ENCODE measurements around the gene EML6.
"Not testable (repeated sequence)": the region's sequence is repeated elsewhere in the genome, so short reads cannot be mapped to it uniquely, and the experiment has no call there.

The EML6 gene

DNA sequence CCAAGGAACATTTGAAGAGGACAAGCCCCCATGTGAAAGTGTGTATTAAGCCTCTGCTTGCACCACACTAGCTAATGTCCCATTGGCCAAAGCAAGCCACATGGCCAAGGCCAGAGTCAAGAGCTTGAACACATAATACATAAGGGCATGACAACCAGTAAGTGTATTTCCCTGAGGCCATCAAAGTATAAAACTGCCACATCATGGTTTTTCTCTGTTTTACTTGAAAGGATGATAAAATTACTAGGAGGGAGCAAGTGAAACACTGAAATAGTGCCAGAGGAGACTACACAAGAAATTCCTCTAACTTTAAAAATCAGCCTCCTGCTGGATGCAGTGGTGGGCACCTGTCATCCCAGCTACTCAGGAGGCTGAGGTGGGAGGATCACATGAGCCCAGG is 30.9 kb upstream of the EML6 start:
- CTCF ChIA-PET: interaction anchor here (0.9 to 5.4 kb wide), 7 partner anchors 12 to 586 kb away, joined by 3 to 47 read pairs (median 3); no protein-coding TSS in a partner anchor
- Histone ChIP-seq H3K4me1 (ENCODE audit: control extremely low read depth in 1 of 4, control insufficient read depth in 4 of 4, insufficient read depth in 4 of 4, low read length in 3 of 4) (peaks cover 0 to 9% (median 4%) of the 10 kb centered on the region in 4 experiments), H3K27me3 (replicated peaks in 2 of 5; ENCODE audit: control insufficient read depth in 4 of 5, insufficient read depth in 5 of 5, low read length in 4 of 5) (no peaks in the 10 kb centered on the region), H3K4me3 (ENCODE audit: control insufficient read depth in 1 of 7, extremely low read depth in 1 of 7, insufficient read depth in 4 of 7, low read depth in 2 of 7, low read length in 6 of 7) (no peak overlapping the region), H3K9me3 (ENCODE audit: control extremely low read depth in 1 of 5, control insufficient read depth in 4 of 5, insufficient read depth in 2 of 5, low read depth in 1 of 5, low read length in 4 of 5) (no peaks in the 10 kb centered on the region), H3K36me3 (ENCODE audit: control insufficient read depth in 4 of 4, insufficient read depth in 4 of 4, low read length in 3 of 4) (no peaks in the 10 kb centered on the region), H3K27ac (ENCODE audit: insufficient read depth in 1 of 2, low read depth in 1 of 2, low read length in 2 of 2, poor library complexity in 1 of 2, severe bottlenecking in 2 of 2) (no peak overlapping the region)
- POLR2A ChIA-PET: no interaction called here
- no peak for DNase-seq

DNA sequence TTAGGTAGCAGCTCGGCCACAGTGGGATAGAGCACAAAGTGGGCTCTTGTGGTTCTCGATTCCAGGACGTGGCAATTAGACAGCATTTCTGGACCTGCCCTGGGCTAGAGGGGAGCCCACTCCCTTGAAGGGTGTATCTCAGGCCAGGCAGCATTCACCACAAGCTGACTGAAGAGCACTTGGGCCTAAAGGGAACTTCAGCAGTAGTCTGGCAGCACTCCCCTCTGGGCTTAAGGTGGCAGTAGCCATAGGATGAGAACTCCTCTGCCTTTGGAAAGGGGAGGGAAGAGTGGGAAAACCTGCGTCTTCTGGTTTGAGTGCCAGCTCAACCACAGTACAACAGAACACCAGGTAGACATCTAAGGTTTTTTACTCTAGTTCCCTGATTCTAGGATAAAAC is 28.1 kb upstream of the EML6 start:
- H3K9me3 ChIP-seq (ENCODE audit: control extremely low read depth in 1 of 5, control insufficient read depth in 4 of 5, insufficient read depth in 2 of 5, low read depth in 1 of 5, low read length in 4 of 5): no peaks in the 10 kb centered on the region
- DNase-seq: no peak
- H3K4me3 ChIP-seq (ENCODE audit: control insufficient read depth in 1 of 7, extremely low read depth in 1 of 7, insufficient read depth in 4 of 7, low read depth in 2 of 7, low read length in 6 of 7): no peak overlapping the region
- H3K36me3 ChIP-seq (ENCODE audit: control insufficient read depth in 4 of 4, insufficient read depth in 4 of 4, low read length in 3 of 4): no peaks in the 10 kb centered on the region
- POLR2A ChIA-PET: interaction anchor here (0.6 kb wide), 1 partner anchor 18 kb away, joined by 3 read pairs; no protein-coding TSS in a partner anchor
- CTCF ChIA-PET: interaction anchor here (0.8 to 5.4 kb wide), 2 partner anchors 9 to 29 kb away, joined by 3 to 47 read pairs; no protein-coding TSS in a partner anchor
- H3K4me1 ChIP-seq (ENCODE audit: control extremely low read depth in 1 of 4, control insufficient read depth in 4 of 4, insufficient read depth in 4 of 4, low read length in 3 of 4): peaks cover 0 to 5% (median 0%) of the 10 kb centered on the region in 4 experiments
- no peak overlapping the region for H3K27ac ChIP-seq (ENCODE audit: insufficient read depth in 1 of 2, low read depth in 1 of 2, low read length in 2 of 2, poor library complexity in 1 of 2, severe bottlenecking in 2 of 2)
- H3K27me3 ChIP-seq (replicated peaks in 2 of 5; ENCODE audit: control insufficient read depth in 4 of 5, insufficient read depth in 5 of 5, low read length in 4 of 5): no peaks in the 10 kb centered on the region
- 95% methylated on average over 3 of the region's 4 CpGs for WGBS (ENCODE audit: insufficient coverage)

DNA sequence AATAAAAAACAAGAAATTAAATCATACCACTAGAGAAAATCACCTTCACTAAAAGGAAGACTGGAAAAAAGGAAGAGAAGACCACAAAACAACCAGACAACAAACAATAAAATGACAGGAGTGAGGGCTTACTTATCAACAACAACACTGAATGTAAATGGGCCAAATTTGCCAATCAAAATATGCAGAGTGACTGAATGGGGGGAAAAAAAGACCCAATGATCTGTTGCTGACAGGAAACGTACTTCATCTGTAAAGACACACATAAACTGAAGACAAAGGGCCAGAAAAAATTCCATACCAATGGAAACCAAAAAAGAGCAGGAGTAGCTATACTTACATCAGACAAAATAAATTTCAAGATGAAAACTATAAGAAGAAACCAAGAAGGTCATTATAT is 25.5 kb upstream of the EML6 start:
- Histone ChIP-seq H3K27me3 (replicated peaks in 2 of 5; ENCODE audit: control insufficient read depth in 4 of 5, insufficient read depth in 5 of 5, low read length in 4 of 5) (no peaks in the 10 kb centered on the region), H3K4me3 (ENCODE audit: control insufficient read depth in 1 of 7, extremely low read depth in 1 of 7, insufficient read depth in 4 of 7, low read depth in 2 of 7, low read length in 6 of 7) (no peak overlapping the region), H3K27ac (ENCODE audit: insufficient read depth in 1 of 2, low read depth in 1 of 2, low read length in 2 of 2, poor library complexity in 1 of 2, severe bottlenecking in 2 of 2) (no peak overlapping the region), H3K4me1 (ENCODE audit: control extremely low read depth in 1 of 4, control insufficient read depth in 4 of 4, insufficient read depth in 4 of 4, low read length in 3 of 4) (no peaks in the 10 kb centered on the region), H3K36me3 (ENCODE audit: control insufficient read depth in 4 of 4, insufficient read depth in 4 of 4, low read length in 3 of 4) (no peaks in the 10 kb centered on the region), H3K9me3 (ENCODE audit: control extremely low read depth in 1 of 5, control insufficient read depth in 4 of 5, insufficient read depth in 2 of 5, low read depth in 1 of 5, low read length in 4 of 5) (no peaks in the 10 kb centered on the region)
- no peak for DNase-seq
- WGBS (ENCODE audit: insufficient coverage): no CpG with 5 or more reads among the region's 1 CpG
- POLR2A ChIA-PET: no interaction called here
- CTCF ChIA-PET: interaction anchor here (2.5 kb wide), 1 partner anchor 33 kb away, joined by 6 read pairs; no protein-coding TSS in a partner anchor

DNA sequence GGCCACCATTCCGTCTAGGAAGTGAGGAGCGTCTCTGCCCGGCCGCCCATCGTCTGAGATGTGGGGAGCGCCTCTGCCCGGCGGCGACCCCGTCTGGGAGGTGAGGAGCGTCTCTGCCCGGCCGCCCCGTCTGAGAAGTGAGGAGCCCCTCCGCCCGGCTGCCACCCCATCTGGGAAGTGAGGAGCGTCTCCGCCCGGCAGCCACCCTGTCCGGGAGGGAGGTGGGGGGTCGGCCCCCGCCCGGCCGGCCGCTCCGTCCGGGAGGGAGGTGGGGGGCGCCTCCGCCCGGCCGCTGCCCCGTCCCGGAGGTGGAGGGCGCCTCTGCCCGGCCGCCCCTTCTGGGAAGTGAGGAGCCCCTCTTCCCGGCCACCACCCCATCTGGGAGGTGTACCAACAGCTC is 24.5 kb upstream of the EML6 start:
- H3K36me3 ChIP-seq (ENCODE audit: control insufficient read depth in 4 of 4, insufficient read depth in 4 of 4, low read length in 3 of 4); H3K4me3 ChIP-seq (ENCODE audit: control insufficient read depth in 1 of 7, extremely low read depth in 1 of 7, insufficient read depth in 4 of 7, low read depth in 2 of 7, low read length in 6 of 7); POLR2A ChIA-PET; H3K27ac ChIP-seq (ENCODE audit: insufficient read depth in 1 of 2, low read depth in 1 of 2, low read length in 2 of 2, poor library complexity in 1 of 2, severe bottlenecking in 2 of 2); H3K9me3 ChIP-seq (ENCODE audit: control extremely low read depth in 1 of 5, control insufficient read depth in 4 of 5, insufficient read depth in 2 of 5, low read depth in 1 of 5, low read length in 4 of 5); H3K4me1 ChIP-seq (ENCODE audit: control extremely low read depth in 1 of 4, control insufficient read depth in 4 of 4, insufficient read depth in 4 of 4, low read length in 3 of 4); H3K27me3 ChIP-seq (replicated peaks in 2 of 5; ENCODE audit: control insufficient read depth in 4 of 5, insufficient read depth in 5 of 5, low read length in 4 of 5); DNase-seq; CTCF ChIA-PET: not testable (repeated sequence)
- WGBS (ENCODE audit: insufficient coverage): 76% methylated on average over 4 of the region's 37 CpGs

DNA sequence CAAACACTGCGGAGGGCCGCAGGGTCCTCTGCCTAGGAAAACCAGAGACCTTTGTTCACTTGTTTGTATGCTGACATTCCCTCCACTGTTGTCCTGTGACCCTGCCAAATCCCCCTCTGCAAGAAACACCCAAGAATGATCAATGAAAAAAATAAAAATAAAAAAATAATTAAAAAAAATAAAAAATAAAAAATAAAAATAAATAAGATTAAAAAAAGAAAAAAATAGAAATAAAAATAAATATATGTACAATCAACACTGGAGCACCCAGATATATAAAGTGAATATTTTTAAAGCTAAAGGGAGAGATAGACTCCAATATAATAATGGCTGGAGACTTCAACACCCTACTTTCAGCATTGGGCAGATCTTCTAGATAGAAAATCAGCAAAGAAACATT is 23.8 kb upstream of the EML6 start:
- ChIA-PET POLR2A (no interaction called here), CTCF (no interaction called here)
- Histone ChIP-seq H3K36me3 (ENCODE audit: control insufficient read depth in 4 of 4, insufficient read depth in 4 of 4, low read length in 3 of 4) (no peaks in the 10 kb centered on the region), H3K4me3 (ENCODE audit: control insufficient read depth in 1 of 7, extremely low read depth in 1 of 7, insufficient read depth in 4 of 7, low read depth in 2 of 7, low read length in 6 of 7) (no peak overlapping the region), H3K27me3 (replicated peaks in 2 of 5; ENCODE audit: control insufficient read depth in 4 of 5, insufficient read depth in 5 of 5, low read length in 4 of 5) (no peaks in the 10 kb centered on the region), H3K27ac (ENCODE audit: insufficient read depth in 1 of 2, low read depth in 1 of 2, low read length in 2 of 2, poor library complexity in 1 of 2, severe bottlenecking in 2 of 2) (no peak overlapping the region), H3K4me1 (ENCODE audit: control extremely low read depth in 1 of 4, control insufficient read depth in 4 of 4, insufficient read depth in 4 of 4, low read length in 3 of 4) (no peaks in the 10 kb centered on the region), H3K9me3 (ENCODE audit: control extremely low read depth in 1 of 5, control insufficient read depth in 4 of 5, insufficient read depth in 2 of 5, low read depth in 1 of 5, low read length in 4 of 5) (no peaks in the 10 kb centered on the region)
- no CpG with 5 or more reads among the region's 2 CpGs for WGBS (ENCODE audit: insufficient coverage)
- DNase-seq: no peak

DNA sequence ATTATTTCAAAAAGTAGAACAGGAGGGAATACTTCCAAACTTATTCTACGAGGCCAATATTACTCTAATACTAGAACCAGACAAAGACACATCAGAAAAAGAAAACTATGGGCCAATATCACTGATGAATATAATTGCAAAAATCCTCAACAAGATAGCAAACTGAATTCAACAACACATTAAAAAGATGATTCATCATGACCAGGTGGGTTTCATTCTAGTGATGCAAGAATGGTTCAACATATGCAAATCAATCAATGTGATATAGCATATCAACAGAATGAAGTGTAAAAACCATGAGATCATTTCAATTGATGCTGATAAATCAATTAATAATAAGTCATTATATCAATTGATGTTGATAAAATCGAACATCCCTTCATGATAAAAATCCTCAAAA is 22.4 kb upstream of the EML6 start:
- POLR2A ChIA-PET: no interaction called here
- H3K4me3 ChIP-seq (ENCODE audit: control insufficient read depth in 1 of 7, extremely low read depth in 1 of 7, insufficient read depth in 4 of 7, low read depth in 2 of 7, low read length in 6 of 7): no peak overlapping the region
- CTCF ChIA-PET: interaction anchor here (4.7 kb wide), 1 partner anchor 36 kb away, joined by 52 read pairs; no protein-coding TSS in a partner anchor
- WGBS (ENCODE audit: insufficient coverage): no CpG with 5 or more reads among the region's 2 CpGs
- H3K36me3 ChIP-seq (ENCODE audit: control insufficient read depth in 4 of 4, insufficient read depth in 4 of 4, low read length in 3 of 4): no peaks in the 10 kb centered on the region
- H3K27me3 ChIP-seq (replicated peaks in 2 of 5; ENCODE audit: control insufficient read depth in 4 of 5, insufficient read depth in 5 of 5, low read length in 4 of 5): no peaks in the 10 kb centered on the region
- DNase-seq: no peak
- H3K27ac ChIP-seq (ENCODE audit: insufficient read depth in 1 of 2, low read depth in 1 of 2, low read length in 2 of 2, poor library complexity in 1 of 2, severe bottlenecking in 2 of 2): no peak overlapping the region
- no peaks in the 10 kb centered on the region for H3K4me1 ChIP-seq (ENCODE audit: control extremely low read depth in 1 of 4, control insufficient read depth in 4 of 4, insufficient read depth in 4 of 4, low read length in 3 of 4)
- no peaks in the 10 kb centered on the region for H3K9me3 ChIP-seq (ENCODE audit: control extremely low read depth in 1 of 5, control insufficient read depth in 4 of 5, insufficient read depth in 2 of 5, low read depth in 1 of 5, low read length in 4 of 5)

DNA sequence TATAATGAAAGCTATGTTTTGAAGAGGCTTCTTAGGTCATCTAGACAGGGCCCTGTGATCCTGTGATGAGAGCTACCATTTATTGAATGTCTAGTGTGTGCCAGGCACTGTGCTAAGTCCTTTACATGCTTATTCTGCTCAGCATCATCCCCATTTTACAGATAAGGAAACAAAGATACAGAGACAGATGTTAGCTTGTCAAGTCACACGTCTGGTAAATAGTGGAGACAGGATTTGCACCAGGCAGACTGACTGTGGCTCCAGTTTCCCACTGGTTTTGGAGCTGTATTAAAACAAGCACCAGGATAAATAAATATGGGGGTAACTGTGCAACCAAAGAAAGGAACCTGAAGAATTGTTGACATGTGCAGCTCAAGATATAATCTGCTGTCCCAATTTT is 19.2 kb upstream of the EML6 start:
- POLR2A ChIA-PET: interaction anchor here (1.2 to 1.7 kb wide), 2 partner anchors 31 to 39 kb away, joined by 4 to 5 read pairs; no protein-coding TSS in a partner anchor
- no peaks in the 10 kb centered on the region for H3K36me3 ChIP-seq (ENCODE audit: control insufficient read depth in 4 of 4, insufficient read depth in 4 of 4, low read length in 3 of 4)
- H3K4me1 ChIP-seq (ENCODE audit: control extremely low read depth in 1 of 4, control insufficient read depth in 4 of 4, insufficient read depth in 4 of 4, low read length in 3 of 4): peaks cover 0 to 9% (median 8%) of the 10 kb centered on the region in 4 experiments
- no peak overlapping the region for H3K4me3 ChIP-seq (ENCODE audit: control insufficient read depth in 1 of 7, extremely low read depth in 1 of 7, insufficient read depth in 4 of 7, low read depth in 2 of 7, low read length in 6 of 7)
- peaks cover 0 to 5% (median 0%) of the 10 kb centered on the region in 5 experiments for H3K27me3 ChIP-seq (replicated peaks in 2 of 5; ENCODE audit: control insufficient read depth in 4 of 5, insufficient read depth in 5 of 5, low read length in 4 of 5)
- no peak overlapping the region for H3K27ac ChIP-seq (ENCODE audit: insufficient read depth in 1 of 2, low read depth in 1 of 2, low read length in 2 of 2, poor library complexity in 1 of 2, severe bottlenecking in 2 of 2)
- WGBS (ENCODE audit: insufficient coverage): 100% methylated on average over 1 of the region's 1 CpG
- CTCF ChIA-PET: interaction anchor here (0.8 to 5.5 kb wide), 27 partner anchors 11 to 892 kb away, joined by 3 to 52 read pairs (median 6); partner anchors contain the start of gene EML6
- no peaks in the 10 kb centered on the region for H3K9me3 ChIP-seq (ENCODE audit: control extremely low read depth in 1 of 5, control insufficient read depth in 4 of 5, insufficient read depth in 2 of 5, low read depth in 1 of 5, low read length in 4 of 5)
- no peak for DNase-seq
